GM18951 (cell line): ENCODE results near the gene GRM4.

Experiments
- POLR2A ChIP-seq: IDR thresholded peaks from 4 replicates; pipeline ENCODE4 v1.6.1; 2011; ENCODE audit warnings: mild to moderate bottlenecking; ENCODE audit not compliant: insufficient read length, insufficient read depth; ENCODE audit errors: extremely low read depth
- in situ Hi-C: fragments of 300-500 bp; cut with MboI; formaldehyde crosslinking; loops from one replicate; pipeline ENCODE4 v1.12.0; 2022; ENCODE audit warnings: low sequenced_read_pairs, mixed read lengths, inconsistent platforms; ENCODE audit not compliant: unreplicated experiment

GRM4 gene

DNA sequence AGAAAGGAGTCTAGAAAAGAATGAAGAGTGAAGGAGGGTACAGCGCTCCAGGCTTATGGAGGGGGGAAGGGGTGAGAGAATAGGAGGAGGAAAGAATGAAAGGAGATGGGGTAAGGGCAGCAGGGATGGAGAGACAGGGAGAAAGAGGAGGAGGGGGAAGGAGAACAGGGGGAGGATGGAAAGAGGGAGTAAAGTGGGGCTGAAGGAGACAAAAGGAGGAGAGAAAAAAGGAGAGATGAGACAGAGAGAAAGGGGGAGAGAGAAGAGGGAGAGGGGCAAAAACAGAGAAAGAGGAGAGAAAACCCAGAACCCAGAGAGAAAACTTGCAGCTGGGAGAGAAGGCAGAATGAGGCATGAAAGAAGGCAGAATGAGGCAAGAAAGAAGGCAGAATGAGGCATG, 110.7 kb downstream of the GRM4 start:
- in situ Hi-C loops = no loop called here

DNA sequence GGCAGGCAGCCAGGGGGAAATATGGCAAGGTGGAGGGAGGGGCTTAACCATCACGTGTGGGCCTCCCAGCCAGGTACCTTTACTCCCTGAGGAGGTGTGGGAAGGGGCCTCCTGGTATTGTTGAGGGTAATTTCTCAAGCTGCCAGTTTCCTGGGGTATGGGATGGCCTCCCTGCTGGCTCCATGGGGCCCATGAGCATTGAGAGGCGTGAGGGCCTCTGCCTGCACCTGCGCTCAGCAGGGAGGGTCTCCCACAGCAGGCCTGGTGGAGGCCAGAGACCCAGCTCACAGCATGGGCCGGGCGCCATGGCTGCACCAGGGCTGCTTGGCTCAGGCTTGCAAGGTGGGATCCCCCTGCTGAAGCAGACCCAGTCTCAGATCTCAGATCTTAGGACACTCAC, 113.0 kb downstream of the GRM4 start:
- in situ Hi-C loops = no loop called here

More for the DNA sequence above, 110.7 kb downstream of the GRM4 start:
- TF ChIP-seq POLR2A = no peak

DNA sequence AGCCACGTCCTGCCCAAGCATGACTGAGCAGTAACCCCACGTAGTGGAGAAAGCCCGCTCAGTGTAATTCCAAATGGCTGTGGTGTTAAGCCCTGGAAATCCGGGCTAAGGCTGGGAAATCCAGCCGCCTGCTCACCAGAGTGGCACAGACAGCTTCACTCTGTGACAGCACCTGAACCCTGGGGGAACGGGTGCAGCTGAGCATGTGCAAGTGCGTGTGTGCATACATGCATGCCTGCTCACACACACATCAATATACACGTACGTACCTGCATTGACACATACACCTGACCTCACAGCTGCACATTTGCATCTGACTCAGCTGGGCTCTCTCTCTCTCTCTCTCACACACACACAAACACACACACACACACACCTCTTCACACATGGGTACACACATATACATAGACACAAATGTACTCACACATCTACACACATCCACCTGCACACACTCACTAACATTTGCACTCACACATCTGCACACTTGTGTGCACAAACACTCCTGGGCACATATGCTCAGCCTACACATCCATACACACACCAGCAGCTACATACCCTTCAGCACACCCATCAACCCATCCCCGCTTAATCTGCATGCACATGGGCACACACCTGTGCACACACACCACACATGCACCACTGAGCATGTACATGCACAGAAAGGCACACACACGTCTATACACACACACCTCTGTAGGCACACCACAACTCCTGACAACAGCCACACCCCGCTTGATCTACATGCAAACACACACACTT, 114.1 kb downstream of the GRM4 start:
- in situ Hi-C loops = no loop called here

More for the DNA sequence above, 113.0 kb downstream of the GRM4 start:
- no peak for TF ChIP-seq POLR2A

DNA sequence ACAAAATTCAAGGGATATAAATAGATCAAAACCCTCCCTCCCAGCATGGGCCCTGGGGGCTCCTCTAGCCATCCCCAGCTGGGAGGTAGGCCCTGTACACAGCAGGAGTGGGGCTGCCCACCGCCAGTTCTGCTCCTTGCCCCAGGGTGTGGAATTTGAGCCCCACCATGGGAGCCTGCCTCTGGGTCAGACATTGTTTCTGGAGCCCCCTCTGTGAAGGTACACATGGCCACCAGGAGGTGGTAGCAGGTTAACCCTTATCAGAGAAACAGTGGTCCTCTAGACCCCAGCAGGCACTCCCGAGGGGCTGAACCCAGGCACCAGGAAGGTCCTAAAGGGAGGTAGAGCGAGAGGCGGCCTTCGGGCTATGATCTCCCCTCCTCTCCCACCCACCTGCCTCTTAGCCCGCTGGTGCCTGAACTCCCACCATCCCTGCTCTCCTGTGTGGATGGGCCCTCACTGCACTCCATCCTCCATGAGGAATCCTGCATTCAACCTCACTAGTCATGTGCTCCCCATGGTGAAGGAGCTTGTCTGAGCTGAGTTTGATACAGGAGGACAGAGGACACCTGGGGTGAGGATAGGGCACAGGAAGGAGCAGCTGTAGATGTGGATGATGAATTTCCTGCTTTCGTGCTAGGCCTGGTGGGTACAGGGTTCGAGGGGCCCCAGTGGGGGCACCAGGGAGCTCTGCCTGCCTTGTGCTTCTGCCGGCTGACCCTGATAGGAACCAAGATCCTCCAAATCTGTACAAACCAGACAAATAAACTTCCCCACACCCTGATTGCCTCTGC, 114.9 kb downstream of the GRM4 start:
- no peak for TF ChIP-seq POLR2A
- in situ Hi-C loops = no loop called here

More for the DNA sequence above, 114.1 kb downstream of the GRM4 start:
- TF ChIP-seq POLR2A = no peak

DNA sequence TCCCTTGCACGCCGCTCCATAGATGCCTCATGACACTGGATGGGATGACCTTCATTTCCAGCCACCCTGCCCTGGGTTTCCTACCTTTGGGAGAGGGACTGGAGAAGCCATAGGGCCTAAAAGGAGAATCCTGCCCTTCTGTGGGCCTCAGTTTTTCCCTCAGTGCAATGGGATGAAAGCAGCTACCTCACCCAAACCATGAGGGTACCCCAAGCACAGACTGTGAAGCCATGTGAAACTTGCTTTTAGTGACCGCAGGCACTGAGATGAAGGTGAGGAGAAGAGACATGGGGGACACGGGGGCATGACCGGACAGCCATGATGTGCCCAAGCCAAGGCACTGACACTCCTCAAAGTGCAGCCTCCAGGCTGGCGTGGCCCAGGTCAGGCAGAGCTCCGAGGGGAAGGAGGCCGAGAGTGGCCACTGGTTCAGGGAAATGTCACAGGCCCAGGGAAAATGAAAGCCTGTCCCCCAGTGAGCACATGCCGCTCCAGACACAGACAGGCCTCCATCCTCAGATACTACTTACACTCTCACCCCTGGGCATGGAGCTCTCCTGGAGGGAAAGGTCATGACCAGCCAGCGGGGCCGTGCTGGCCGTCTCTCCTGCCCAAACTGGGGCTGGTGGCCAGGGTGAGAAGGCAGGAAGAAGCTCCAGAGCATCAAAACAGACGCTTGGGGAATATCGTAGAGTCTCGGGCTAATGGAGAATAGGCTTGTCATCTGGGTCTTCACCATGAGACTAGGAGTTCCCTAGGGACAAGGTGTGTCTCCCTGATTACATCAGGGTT, 116.2 kb downstream of the GRM4 start:
- TF ChIP-seq POLR2A = no peak
- in situ Hi-C loops = no loop called here

DNA sequence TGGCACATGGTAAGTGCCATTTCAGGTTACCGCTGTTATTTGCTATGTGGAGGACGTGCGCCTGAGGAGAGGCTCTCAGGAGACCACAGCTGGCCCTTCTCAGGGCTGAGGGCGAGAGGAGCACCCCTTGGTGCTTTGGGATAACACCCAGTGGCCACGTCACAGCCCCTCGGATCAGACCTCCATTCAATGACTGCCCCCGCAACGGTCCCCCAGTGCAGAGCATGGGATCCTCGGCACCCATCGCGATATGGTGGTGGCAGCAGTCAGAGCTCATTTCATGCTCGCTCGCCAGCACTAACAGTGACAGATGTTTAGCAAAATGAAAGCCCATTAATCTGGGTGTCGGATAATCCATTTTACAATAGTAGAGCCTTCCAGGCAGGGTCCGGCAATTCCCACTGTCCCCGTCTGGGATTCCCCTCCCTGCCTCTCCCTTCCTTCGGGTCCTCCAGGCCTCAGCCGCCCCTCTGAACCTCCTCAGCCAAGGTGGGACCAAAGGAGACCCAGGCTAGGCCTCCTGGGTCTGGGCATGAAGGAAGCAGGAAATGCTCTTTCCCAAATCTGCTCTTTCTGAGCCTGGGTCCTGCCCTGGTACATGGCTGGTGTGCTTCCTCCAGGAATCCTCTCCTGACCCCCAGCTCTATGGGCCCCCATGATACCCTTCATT, 117.1 kb downstream of the GRM4 start:
- in situ Hi-C loops = no loop called here
- no peak for TF ChIP-seq POLR2A

DNA sequence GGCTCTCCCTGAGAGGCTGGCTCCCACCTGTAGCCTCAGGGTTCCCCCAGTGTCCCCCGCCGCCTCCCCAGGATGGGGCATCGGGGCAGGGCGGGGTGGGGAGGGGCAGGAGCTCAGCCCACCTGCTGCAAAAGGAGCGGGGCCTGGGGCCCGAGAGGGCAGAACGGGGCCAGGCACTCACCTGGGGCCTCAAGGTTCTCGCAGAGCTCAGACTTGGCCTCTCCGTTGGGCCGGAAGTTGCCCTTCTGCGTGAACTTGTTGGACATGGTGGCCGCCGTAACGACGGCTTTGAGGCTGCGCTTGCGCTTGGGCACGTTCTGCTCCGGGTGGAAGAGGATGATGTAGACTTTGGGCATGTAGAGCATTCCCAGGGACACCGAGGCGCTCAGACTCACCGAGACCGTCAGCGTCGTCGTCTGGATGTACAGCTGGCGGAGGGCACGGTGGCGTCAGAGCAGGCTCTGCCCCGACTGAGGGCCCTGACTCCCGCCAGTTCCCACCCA, 117.9 kb downstream of the GRM4 start:
- in situ Hi-C loops = no loop called here
- no peak for TF ChIP-seq POLR2A

DNA sequence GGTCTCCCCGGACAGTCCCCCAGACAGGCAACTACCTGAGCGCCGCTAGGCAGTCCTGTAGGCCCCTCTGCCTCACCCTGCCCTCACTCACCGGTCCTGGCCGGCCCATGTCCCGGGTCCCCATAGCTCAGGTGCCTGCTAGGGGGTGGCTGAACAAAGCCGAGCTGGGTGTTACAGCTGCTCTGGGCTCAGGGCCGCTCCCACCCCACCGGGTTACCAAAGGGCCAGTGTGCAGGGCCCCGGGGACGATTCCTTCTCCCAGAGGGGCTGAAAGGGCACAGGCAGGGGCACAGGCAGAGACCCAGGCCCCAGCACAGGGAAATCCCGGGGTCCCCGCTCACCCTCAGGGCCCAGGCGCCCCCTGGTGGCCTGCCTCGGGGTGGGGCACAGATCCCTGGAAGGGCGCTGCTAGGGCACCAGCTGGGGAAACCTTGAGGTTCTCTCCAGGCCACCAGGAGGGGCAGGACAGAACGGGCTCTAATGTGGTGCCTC, 118.4 kb downstream of the GRM4 start:
- in situ Hi-C loops = no loop called here
- no peak for TF ChIP-seq POLR2A

DNA sequence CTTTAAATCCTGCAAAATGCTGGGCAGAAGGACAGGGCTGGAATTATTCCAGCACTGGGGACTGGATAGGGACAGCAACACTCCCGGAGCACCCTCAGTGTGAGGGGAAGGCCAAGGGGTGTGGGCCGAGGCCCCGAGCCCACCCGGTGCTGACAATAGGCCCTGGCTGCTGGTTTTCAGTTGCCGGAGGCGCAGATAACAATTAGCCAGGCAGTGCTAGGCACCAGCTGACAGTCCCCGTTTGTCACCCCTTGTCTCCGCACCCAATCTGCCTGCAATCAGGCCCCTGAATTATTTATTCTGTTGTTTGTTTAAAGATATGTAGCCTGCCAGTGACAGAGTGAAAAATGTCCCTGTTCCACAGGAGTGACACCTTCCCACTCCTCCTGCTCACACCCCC, 120.0 kb downstream of the GRM4 start:
- in situ Hi-C loops = no loop called here

DNA sequence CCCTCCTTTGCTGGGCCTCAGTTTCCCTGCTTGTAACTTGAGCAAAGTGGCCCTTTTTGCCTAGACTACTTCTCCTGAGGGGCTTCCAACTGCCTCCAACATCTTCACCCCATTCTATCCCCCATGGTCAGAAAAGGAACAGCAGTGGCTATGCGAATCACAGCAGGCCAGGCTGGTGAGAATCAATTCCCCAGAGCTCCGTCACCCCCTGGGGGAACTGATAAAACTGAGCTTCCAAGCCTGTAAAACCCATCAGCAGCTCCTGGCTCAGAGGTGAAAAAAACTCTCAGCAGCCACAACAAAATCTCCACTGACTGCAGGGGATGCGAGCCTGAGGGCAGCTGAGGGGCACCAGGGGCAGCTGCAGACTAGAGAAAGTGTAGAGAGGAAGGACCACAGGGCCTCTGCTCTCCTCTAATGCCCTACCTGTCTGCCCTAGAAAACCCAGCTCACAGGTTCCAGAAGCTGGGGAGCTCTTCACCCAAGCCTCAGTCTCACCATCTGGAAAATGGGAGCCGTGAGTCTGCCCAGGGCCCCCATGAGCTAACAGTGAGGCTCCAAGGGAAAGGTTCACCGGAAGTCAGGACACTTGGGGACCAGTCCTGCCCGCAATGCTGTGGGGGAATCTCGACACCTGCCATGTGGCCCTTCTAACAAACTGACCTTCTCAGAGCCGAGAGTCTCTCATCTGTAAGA, 120.6 kb downstream of the GRM4 start:
- TF ChIP-seq POLR2A = no peak
- in situ Hi-C loops = no loop called here

More for the DNA sequence above, 120.0 kb downstream of the GRM4 start:
- TF ChIP-seq POLR2A = no peak

DNA sequence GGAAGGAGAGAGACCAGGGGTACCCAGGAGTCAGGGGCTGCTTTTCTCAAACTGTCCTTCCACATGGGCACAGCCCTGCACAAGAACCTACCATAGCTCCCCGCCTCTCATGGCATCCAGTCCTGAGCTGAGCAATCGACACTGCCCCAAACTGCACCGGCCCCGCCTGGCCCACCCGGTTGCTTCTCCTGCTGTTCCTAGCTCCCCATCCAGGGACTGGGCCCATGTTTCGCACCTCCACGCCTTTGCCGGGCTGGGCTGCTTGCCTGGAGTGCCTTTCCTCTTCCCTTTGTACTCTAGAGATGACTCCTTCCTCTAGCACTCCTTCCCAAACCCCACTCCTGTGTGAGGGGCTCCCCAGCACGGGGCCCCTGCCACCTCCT, 123.0 kb downstream of the GRM4 start:
- TF ChIP-seq POLR2A = no peak
- in situ Hi-C loops = no loop called here

DNA sequence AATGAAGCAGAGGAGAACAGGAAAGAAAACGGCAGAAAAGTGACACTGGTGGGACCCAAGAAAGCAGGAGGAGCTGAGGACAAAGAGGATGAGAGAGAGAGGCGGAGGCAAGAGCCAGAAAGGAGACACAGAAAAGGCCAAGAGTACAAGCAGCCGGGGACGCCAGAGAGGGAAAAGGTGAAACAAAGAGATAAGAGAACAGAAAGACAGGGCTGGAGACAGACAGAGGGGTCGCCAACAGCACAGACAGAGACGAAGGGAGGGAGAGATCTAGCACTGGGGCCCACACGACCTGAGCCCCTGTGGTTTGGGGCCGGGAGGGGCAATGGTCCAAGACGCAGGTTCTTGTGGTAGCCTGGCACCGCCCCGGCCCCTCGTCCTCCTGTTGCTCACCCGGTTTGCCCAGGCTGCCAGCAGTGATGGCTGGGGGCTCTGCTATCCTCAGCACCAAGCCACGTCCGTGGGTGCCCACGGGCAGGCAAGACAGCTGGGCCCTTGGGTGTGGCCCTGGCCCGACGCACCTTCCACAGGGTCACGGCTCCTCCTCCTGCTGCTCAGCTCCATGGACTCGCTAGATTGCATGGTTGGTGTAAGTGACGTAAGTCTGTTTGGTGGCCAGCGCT, 123.5 kb downstream of the GRM4 start:
- TF ChIP-seq POLR2A = no peak
- in situ Hi-C loops = no loop called here
